ENCODE measurements around the gene SNRNP70.

- TF ChIP-seq MAX (IDR thresholded peaks at IDR 0.05) (no peak), EP300 (IDR thresholded peaks at IDR 0.05; ENCODE audit: borderline replicate concordance) (no peak), ZBTB7A (IDR thresholded peaks at IDR 0.05; ENCODE audit: low read depth) (no peak), RAD21 (IDR thresholded peaks at IDR 0.05; ENCODE audit: low read depth) (no peak), FOXM1 (IDR thresholded peaks at IDR 0.05; ENCODE audit: borderline replicate concordance, low read depth) (no peak), USF1 (IDR thresholded peaks at IDR 0.05) (no peak), NFIC (IDR thresholded peaks at IDR 0.05) (no peak), TAF1 (IDR thresholded peaks at IDR 0.05; ENCODE audit: low read depth) (no peak), CEBPB (IDR thresholded peaks at IDR 0.05) (no peak), YY1 (IDR thresholded peaks at IDR 0.05; ENCODE audit: low read depth) (no peak), EGR1 (IDR thresholded peaks at IDR 0.05) (no peak), REST (IDR thresholded peaks at IDR 0.05; ENCODE audit: low read depth) (no peak), CREB1 (IDR thresholded peaks at IDR 0.05; ENCODE audit: low read depth) (no peak), TEAD4 (IDR thresholded peaks at IDR 0.05) (no peak)
Measured at GRCh38 chr19:49155820-49156346, 70.6 kb downstream of the SNRNP70 start.

Data from Ishikawa (cell line).